Neuronal stem cell (in vitro differentiated cells): ENCODE results near the gene PAQR5.

Experiments
- DNase-seq: peaks from one replicate; pipeline ENCODE4 v3.0.0-alpha.2; 2013; ENCODE audit warnings: low spot score
- H2AFZ ChIP-seq: one replicate; pipeline ENCODE4 v1.6.1; 2013; ENCODE audit warnings: mild to moderate bottlenecking, low read length, inconsistent platforms
- H2AK5ac ChIP-seq: 2 replicates; pipeline ENCODE4 v1.6.1; 2013; ENCODE audit warnings: low read depth, mild to moderate bottlenecking, inconsistent platforms, low read length, moderate library complexity, mixed read lengths
- H2BK120ac ChIP-seq: 2 replicates; pipeline ENCODE4 v1.6.1; 2013; ENCODE audit warnings: low read depth, mild to moderate bottlenecking, inconsistent platforms, low read length, moderate library complexity, mixed read lengths
- H2BK12ac ChIP-seq: one replicate; pipeline ENCODE4 v1.6.1; 2013; ENCODE audit warnings: low read length, inconsistent platforms
- H2BK15ac ChIP-seq: 2 replicates; pipeline ENCODE4 v1.6.1; 2013; ENCODE audit warnings: mild to moderate bottlenecking, low read length, inconsistent platforms, mixed read lengths
- H2BK5ac ChIP-seq: one replicate; pipeline ENCODE4 v1.6.1; 2013; ENCODE audit warnings: inconsistent platforms, mild to moderate bottlenecking, low read length, moderate library complexity
- H3K14ac ChIP-seq: one replicate; pipeline ENCODE4 v1.6.1; 2013; ENCODE audit warnings: low read length, inconsistent platforms
- H3K18ac ChIP-seq: 2 replicates; pipeline ENCODE4 v1.6.1; 2013; ENCODE audit warnings: low read length, inconsistent platforms
- H3K23ac ChIP-seq: 2 replicates; pipeline ENCODE4 v1.6.1; 2013; ENCODE audit warnings: low read depth, mild to moderate bottlenecking, mixed read lengths, low read length, inconsistent platforms; ENCODE audit not compliant: poor library complexity
- H3K27ac ChIP-seq: replicated peaks from 3 replicates; pipeline ENCODE4 v1.5.1; 2013; ENCODE audit warnings: low read length, inconsistent platforms
- H3K27me3 ChIP-seq, 3 experiments: 2 replicates each; pipeline ENCODE4 v1.6.1; 2013; ENCODE audit warnings: low read length in 3 of 3, mild to moderate bottlenecking in 2 of 3, inconsistent platforms in 1 of 3, low read depth in 1 of 3, mixed read lengths in 1 of 3, moderate library complexity in 1 of 3; ENCODE audit not compliant: control insufficient read depth in 3 of 3, insufficient read depth in 3 of 3
- H3K36me3 ChIP-seq, 2 donors: replicated peaks in 1 of 2; 2 replicates each; pipeline ENCODE4 v1.6.1; 2013; ENCODE audit warnings: low read length in 2 of 2; ENCODE audit not compliant: control insufficient read depth in 2 of 2, insufficient read depth in 2 of 2
- H3K4ac ChIP-seq: 2 replicates; pipeline ENCODE4 v1.6.1; 2013; ENCODE audit warnings: inconsistent platforms, mild to moderate bottlenecking, low read length, moderate library complexity
- H3K4me1 ChIP-seq, 2 donors: 1 replicate in 1 of 2; 2 replicates in 1 of 2; pipeline ENCODE4 v1.6.1; 2013; ENCODE audit warnings: low read length in 2 of 2, low read depth in 1 of 2; ENCODE audit not compliant: control insufficient read depth in 2 of 2, insufficient read depth in 1 of 2
- H3K4me2 ChIP-seq: one replicate; pipeline ENCODE4 v1.6.1; 2013; ENCODE audit warnings: mild to moderate bottlenecking, low read length, inconsistent platforms; ENCODE audit not compliant: insufficient read depth, poor library complexity, severe bottlenecking
- H3K4me3 ChIP-seq, 2 donors: 2 replicates each; pipeline ENCODE4 v1.5.1; 2013; ENCODE audit warnings: low read length in 2 of 2, mild to moderate bottlenecking in 2 of 2, inconsistent platforms in 1 of 2, moderate library complexity in 1 of 2
- H3K79me1 ChIP-seq: one replicate; pipeline ENCODE4 v1.6.1; 2013; ENCODE audit warnings: low read depth, mild to moderate bottlenecking, inconsistent platforms, low read length, moderate library complexity
- H3K9ac ChIP-seq: one replicate; pipeline ENCODE4 v1.6.1; 2013; ENCODE audit warnings: mild to moderate bottlenecking, low read depth, low read length, inconsistent platforms; ENCODE audit not compliant: poor library complexity
- H3K9me3 ChIP-seq, 2 donors: replicated peaks in 1 of 2; 2 replicates each; pipeline versions ENCODE3 to v1.6.1; 2013; ENCODE audit warnings: low read length in 2 of 2, mild to moderate bottlenecking in 2 of 2, inconsistent platforms in 1 of 2, low read depth in 1 of 2, mixed read lengths in 1 of 2, moderate library complexity in 1 of 2; ENCODE audit not compliant: control insufficient read depth in 2 of 2, insufficient read depth in 1 of 2
- H4K8ac ChIP-seq: one replicate; pipeline ENCODE4 v1.6.1; 2013; ENCODE audit warnings: low read depth, mild to moderate bottlenecking, inconsistent platforms, low read length, moderate library complexity
- H4K91ac ChIP-seq: one replicate; pipeline ENCODE4 v1.6.1; 2013; ENCODE audit warnings: low read length, low read depth, mild to moderate bottlenecking, inconsistent platforms; ENCODE audit not compliant: poor library complexity
- WGBS, 2 donors: extraction: QIAGEN DNeasy Blood & Tissue Kit; methylation state at CpG; one replicate each; pipeline ENCODE4 v1.1.7; 2013; ENCODE audit warnings: missing lambda C conversion rate in 2 of 2, mixed read lengths in 1 of 2; ENCODE audit not compliant: insufficient read length in 2 of 2, insufficient replicate concordance in 1 of 2; ENCODE audit errors: extremely low coverage in 2 of 2; 5-methylcytosine and 5-hydroxymethylcytosine counted together

The PAQR5 gene

GRCh38 chr15:69433831-69434230, 135.1 kb downstream of the PAQR5 start:
- no peak overlapping the region for H3K18ac ChIP-seq
- peaks cover 39 to 98% of the 10 kb centered on the region in 2 donors for H3K36me3 ChIP-seq
- H3K4me2 ChIP-seq: no peak overlapping the region

GRCh38 chr15:69434238-69434637, 135.5 kb downstream of the PAQR5 start:
- no peak overlapping the region for H2BK5ac ChIP-seq
- no peak overlapping the region for H3K27ac ChIP-seq
- H3K18ac ChIP-seq: no peak overlapping the region
- H3K36me3 ChIP-seq: peaks cover 37 to 98% of the 10 kb centered on the region in 2 donors
- no peaks in the 10 kb centered on the region for H3K4me1 ChIP-seq
- H4K8ac ChIP-seq: no peak overlapping the region
- no CpG with 5 or more reads among the region's 5 CpGs for WGBS, 2 donors
- H3K4ac ChIP-seq: no peak overlapping the region
- H2AK5ac ChIP-seq: no peak overlapping the region
- no peak overlapping the region for H3K4me3 ChIP-seq
- H2AFZ ChIP-seq: no peak overlapping the region
- no peak overlapping the region for H4K91ac ChIP-seq
- H2BK15ac ChIP-seq: no peak overlapping the region
- no peak overlapping the region for H3K4me2 ChIP-seq
- no peak overlapping the region for H3K14ac ChIP-seq
- no peak overlapping the region for H2BK12ac ChIP-seq
- no peak overlapping the region for H3K9ac ChIP-seq
- no peak overlapping the region for H2BK120ac ChIP-seq
- H3K23ac ChIP-seq: no peak overlapping the region
- H3K27me3 ChIP-seq: no peaks in the 10 kb centered on the region
- no peaks in the 10 kb centered on the region for H3K79me1 ChIP-seq
- H3K9me3 ChIP-seq: no peaks in the 10 kb centered on the region
- no peak for DNase-seq

More at GRCh38 chr15:69433831-69434230, 135.1 kb downstream of the PAQR5 start:
- Histone ChIP-seq H2AFZ (no peak overlapping the region), H3K14ac (no peak overlapping the region), H3K9me3 (no peaks in the 10 kb centered on the region), H2BK12ac (no peak overlapping the region), H3K9ac (no peak overlapping the region), H3K4me3 (no peak overlapping the region), H3K79me1 (no peaks in the 10 kb centered on the region), H2BK5ac (no peak overlapping the region), H4K8ac (no peak overlapping the region), H2BK120ac (no peak overlapping the region), H3K27ac (no peak overlapping the region), H4K91ac (no peak overlapping the region), H3K23ac (no peak overlapping the region), H3K27me3 (no peaks in the 10 kb centered on the region), H3K4me1 (no peaks in the 10 kb centered on the region), H2AK5ac (no peak overlapping the region), H3K4ac (no peak overlapping the region), H2BK15ac (no peak overlapping the region)
- WGBS, 2 donors: no CpG with 5 or more reads among the region's 1 CpG
- no peak for DNase-seq

GRCh38 chr15:69434679-69435078, 136.0 kb downstream of the PAQR5 start:
- no peak overlapping the region for H3K4me3 ChIP-seq
- no peak overlapping the region for H2BK15ac ChIP-seq
- no peak overlapping the region for H4K91ac ChIP-seq
- DNase-seq: no peak
- peak overlapping the region; percentile 85 for H3K23ac ChIP-seq
- H3K9me3 ChIP-seq: no peaks in the 10 kb centered on the region
- no CpG with 5 or more reads among the region's 18 CpGs for WGBS, 2 donors
- H2BK12ac ChIP-seq: no peak overlapping the region
- no peak overlapping the region for H4K8ac ChIP-seq
- no peak overlapping the region for H2AK5ac ChIP-seq
- no peak overlapping the region for H3K27ac ChIP-seq
- no peak overlapping the region for H2BK5ac ChIP-seq
- H2AFZ ChIP-seq: no peak overlapping the region
- no peaks in the 10 kb centered on the region for H3K27me3 ChIP-seq
- no peaks in the 10 kb centered on the region for H3K4me1 ChIP-seq
- no peak overlapping the region for H2BK120ac ChIP-seq
- no peak overlapping the region for H3K4me2 ChIP-seq
- H3K18ac ChIP-seq: no peak overlapping the region
- peak overlapping the region; percentile 39 for H3K14ac ChIP-seq
- H3K79me1 ChIP-seq: no peaks in the 10 kb centered on the region
- H3K9ac ChIP-seq: peak overlapping the region; percentile 27
- H3K36me3 ChIP-seq: peaks cover 33 to 98% of the 10 kb centered on the region in 2 donors
- no peak overlapping the region for H3K4ac ChIP-seq

DNA sequence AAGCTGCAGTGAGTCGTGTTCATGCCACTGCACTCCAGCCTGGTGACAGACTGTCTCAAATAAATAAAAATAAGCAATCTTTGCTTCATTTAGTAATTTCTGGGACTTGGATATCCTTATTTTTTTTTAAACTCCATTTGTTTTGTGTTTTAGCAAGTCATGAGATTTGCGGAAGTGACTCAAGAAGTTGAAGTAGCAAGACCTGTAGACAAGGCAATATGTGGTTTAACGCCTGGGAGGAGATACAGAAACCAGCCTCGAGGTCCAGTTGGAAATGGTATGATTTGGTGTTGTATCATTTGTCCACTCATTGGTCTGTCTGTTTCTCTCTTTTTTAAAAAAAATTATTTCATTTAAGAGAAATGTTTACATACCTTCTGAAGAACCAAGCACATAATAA, 137.3 kb downstream of the PAQR5 start:
- WGBS, 2 donors: no CpG with 5 or more reads among the region's 4 CpGs
- no peak overlapping the region for H4K8ac ChIP-seq
- no peaks in the 10 kb centered on the region for H3K27me3 ChIP-seq
- H3K79me1 ChIP-seq: no peaks in the 10 kb centered on the region
- no peaks in the 10 kb centered on the region for H3K9me3 ChIP-seq
- no peaks in the 10 kb centered on the region for H3K4me1 ChIP-seq
- no peak overlapping the region for H3K18ac ChIP-seq
- H3K4ac ChIP-seq: no peak overlapping the region
- H2AFZ ChIP-seq: no peak overlapping the region
- H2BK12ac ChIP-seq: no peak overlapping the region
- no peak overlapping the region for H3K14ac ChIP-seq
- no peak overlapping the region for H2AK5ac ChIP-seq
- H3K36me3 ChIP-seq: peaks cover 35 to 98% of the 10 kb centered on the region in 2 donors
- H3K27ac ChIP-seq: no peak overlapping the region
- no peak overlapping the region for H3K9ac ChIP-seq
- no peak overlapping the region for H3K23ac ChIP-seq
- no peak overlapping the region for H2BK120ac ChIP-seq
- no peak overlapping the region for H3K4me3 ChIP-seq
- H4K91ac ChIP-seq: no peak overlapping the region
- no peak overlapping the region for H2BK15ac ChIP-seq
- H3K4me2 ChIP-seq: no peak overlapping the region
- no peak overlapping the region for H2BK5ac ChIP-seq
- no peak for DNase-seq
